ENCODE results near the gene DNER.

- TF ChIP-seq, protein P1, sequence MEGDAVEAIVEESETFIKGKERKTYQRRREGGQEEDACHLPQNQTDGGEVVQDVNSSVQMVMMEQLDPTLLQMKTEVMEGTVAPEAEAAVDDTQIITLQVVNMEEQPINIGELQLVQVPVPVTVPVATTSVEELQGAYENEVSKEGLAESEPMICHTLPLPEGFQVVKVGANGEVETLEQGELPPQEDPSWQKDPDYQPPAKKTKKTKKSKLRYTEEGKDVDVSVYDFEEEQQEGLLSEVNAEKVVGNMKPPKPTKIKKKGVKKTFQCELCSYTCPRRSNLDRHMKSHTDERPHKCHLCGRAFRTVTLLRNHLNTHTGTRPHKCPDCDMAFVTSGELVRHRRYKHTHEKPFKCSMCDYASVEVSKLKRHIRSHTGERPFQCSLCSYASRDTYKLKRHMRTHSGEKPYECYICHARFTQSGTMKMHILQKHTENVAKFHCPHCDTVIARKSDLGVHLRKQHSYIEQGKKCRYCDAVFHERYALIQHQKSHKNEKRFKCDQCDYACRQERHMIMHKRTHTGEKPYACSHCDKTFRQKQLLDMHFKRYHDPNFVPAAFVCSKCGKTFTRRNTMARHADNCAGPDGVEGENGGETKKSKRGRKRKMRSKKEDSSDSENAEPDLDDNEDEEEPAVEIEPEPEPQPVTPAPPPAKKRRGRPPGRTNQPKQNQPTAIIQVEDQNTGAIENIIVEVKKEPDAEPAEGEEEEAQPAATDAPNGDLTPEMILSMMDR (IDR thresholded peaks at IDR 0.05; ENCODE audit: low read length) = no peak
- TF ChIP-seq EZH2 (IDR thresholded peaks at IDR 0.05; ENCODE audit: borderline replicate concordance, low read length) = no peak
These were observed 73.7 kb downstream of the DNER start for GRCh38 chr2:229640636-229641035.
